ENCODE data around the gene LRFN3.

LRFN3 gene

DNA sequence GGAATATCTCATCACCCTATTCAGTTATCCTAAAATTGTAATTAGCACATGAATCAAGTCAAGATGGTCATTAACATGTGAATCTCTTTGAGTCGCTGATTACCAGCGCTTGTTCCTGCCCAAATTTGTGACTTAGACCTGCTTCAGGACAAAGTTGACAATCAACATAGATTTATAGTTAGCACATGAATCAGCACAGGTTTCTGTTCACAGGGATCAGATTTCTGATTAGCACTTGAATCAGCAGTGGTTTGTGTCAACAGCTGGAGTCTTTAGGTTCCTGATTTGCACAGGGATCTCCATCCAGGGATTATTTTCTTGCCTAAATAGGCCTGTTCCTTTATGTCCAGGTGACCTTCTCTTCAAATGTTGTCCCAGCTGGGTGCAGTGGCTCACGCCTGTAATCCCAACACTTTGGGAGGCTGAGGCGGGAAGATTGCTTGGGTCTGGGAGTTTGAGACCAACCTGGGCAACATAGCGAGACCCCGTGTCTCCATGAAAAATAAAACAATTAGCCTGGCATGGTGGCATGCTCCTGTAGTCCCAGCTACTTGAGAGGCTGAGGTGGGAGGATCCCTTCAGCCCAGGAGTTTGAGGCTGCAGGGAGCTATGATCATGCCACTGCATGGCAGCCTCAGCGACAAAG lies 3.8 kb upstream of the LRFN3 start:
- Histone ChIP-seq H3K18ac (ENCODE audit: low read depth in 1 of 2, low read length in 2 of 2) (no peak overlapping the region), H2BK15ac (ENCODE audit: low read depth, poor library complexity, severe bottlenecking) (no peak overlapping the region), H3K9me3 (ENCODE audit: control insufficient read depth, low read length) (no peaks in the 10 kb centered on the region), H3K23ac (ENCODE audit: low read length in 2 of 2) (no peak overlapping the region), H3K27ac (ENCODE audit: low read length, poor library complexity, severe bottlenecking) (no peak overlapping the region), H3K4ac (ENCODE audit: low read depth in 1 of 2, low read length in 2 of 2) (no peak overlapping the region), H3K4me2 (ENCODE audit: low read length, poor library complexity, severe bottlenecking) (no peak overlapping the region), H2BK120ac (ENCODE audit: low read depth, low read length) (no peak overlapping the region), H3K36me3 (ENCODE audit: control insufficient read depth in 1 of 2, insufficient read depth in 2 of 2, low read depth in 1 of 2, low read length in 2 of 2) (no peaks in the 10 kb centered on the region), H3K27me3 (ENCODE audit: control insufficient read depth in 1 of 2, insufficient read depth in 1 of 2, low read length in 2 of 2) (no peaks in the 10 kb centered on the region), H2AK5ac (ENCODE audit: low read length, severe bottlenecking) (no peak overlapping the region), H3K4me1 (ENCODE audit: control insufficient read depth, insufficient read depth, low read depth, low read length) (peaks cover 19% of the 10 kb centered on the region), H3K9ac (ENCODE audit: low read length) (peak overlapping the region; percentile 6), H3K79me1 (replicated peaks; ENCODE audit: low read length, poor library complexity, severe bottlenecking) (peaks cover 17% of the 10 kb centered on the region), H3K4me3 (ENCODE audit: insufficient read depth in 1 of 2, low read depth in 1 of 2, low read length in 2 of 2) (no peak overlapping the region), H2BK12ac (ENCODE audit: low read length in 2 of 2) (no peak overlapping the region), H3K14ac (ENCODE audit: low read length in 2 of 2) (no peak overlapping the region), H2BK5ac (ENCODE audit: low read depth, low read length, poor library complexity, severe bottlenecking) (no peak overlapping the region), H2AFZ (ENCODE audit: low read depth, low read length) (no peak overlapping the region), H4K8ac (ENCODE audit: low read length) (no peak overlapping the region), H4K91ac (ENCODE audit: low read length) (no peak overlapping the region)
- DNase-seq, result no peak
- 67% methylated on average over 7 of the region's 7 CpGs for WGBS

DNA sequence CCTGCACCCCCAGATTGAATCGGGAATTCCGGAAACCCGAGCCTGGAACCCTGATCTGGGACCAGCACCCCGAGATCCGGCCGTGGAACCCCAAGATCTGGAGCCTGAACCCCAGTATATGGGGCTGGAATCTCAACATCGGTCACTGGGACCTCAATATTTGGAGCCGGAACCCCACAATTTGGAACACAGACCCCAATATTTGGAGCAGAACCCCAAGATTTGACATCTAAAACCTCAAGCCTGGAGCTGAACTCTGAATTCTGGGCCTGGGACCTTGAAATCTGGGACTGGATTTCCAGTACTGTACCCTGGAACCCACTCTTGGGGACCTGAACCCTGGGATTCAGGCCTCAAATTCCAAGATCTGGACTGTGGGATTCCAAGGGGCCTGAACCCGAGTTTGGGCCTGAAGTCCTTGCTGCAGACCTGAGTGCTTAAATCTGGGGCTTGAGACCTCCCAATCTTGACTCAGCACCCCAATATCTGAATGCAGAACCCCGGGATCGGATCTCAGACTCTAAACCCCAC lies 629 bp downstream of the LRFN3 start:
- no peak overlapping the region for H3K14ac ChIP-seq (ENCODE audit: low read length in 2 of 2)
- no peaks in the 10 kb centered on the region for H3K9me3 ChIP-seq (ENCODE audit: control insufficient read depth, low read length)
- H3K4me1 ChIP-seq (ENCODE audit: control insufficient read depth, insufficient read depth, low read depth, low read length), result peaks cover 31% of the 10 kb centered on the region
- peaks cover 26% of the 10 kb centered on the region for H3K79me1 ChIP-seq (replicated peaks; ENCODE audit: low read length, poor library complexity, severe bottlenecking)
- WGBS, result 29% methylated on average over 11 of the region's 11 CpGs
- no peak overlapping the region for H2AK5ac ChIP-seq (ENCODE audit: low read length, severe bottlenecking)
- no peak overlapping the region for H2BK12ac ChIP-seq (ENCODE audit: low read length in 2 of 2)
- H4K91ac ChIP-seq (ENCODE audit: low read length), result no peak overlapping the region
- H3K27ac ChIP-seq (ENCODE audit: low read length, poor library complexity, severe bottlenecking), result no peak overlapping the region
- no peak overlapping the region for H2BK5ac ChIP-seq (ENCODE audit: low read depth, low read length, poor library complexity, severe bottlenecking)
- H2BK120ac ChIP-seq (ENCODE audit: low read depth, low read length), result no peak overlapping the region
- peak overlapping the region; percentile 54 for H3K4me2 ChIP-seq (ENCODE audit: low read length, poor library complexity, severe bottlenecking)
- H3K18ac ChIP-seq (ENCODE audit: low read depth in 1 of 2, low read length in 2 of 2), result peak overlapping the region; percentile 28 to 84
- H4K8ac ChIP-seq (ENCODE audit: low read length), result no peak overlapping the region
- no peak overlapping the region for H3K23ac ChIP-seq (ENCODE audit: low read length in 2 of 2)
- H3K4ac ChIP-seq (ENCODE audit: low read depth in 1 of 2, low read length in 2 of 2), result peak overlapping the region in 1 of 2 experiments; percentile 24
- no peak for DNase-seq
- H3K36me3 ChIP-seq (ENCODE audit: control insufficient read depth in 1 of 2, insufficient read depth in 2 of 2, low read depth in 1 of 2, low read length in 2 of 2), result peaks cover 14 to 18% of the 10 kb centered on the region in 2 experiments
- peak overlapping the region; percentile 99 for H2BK15ac ChIP-seq (ENCODE audit: low read depth, poor library complexity, severe bottlenecking)
- H2AFZ ChIP-seq (ENCODE audit: low read depth, low read length), result no peak overlapping the region
- H3K27me3 ChIP-seq (ENCODE audit: control insufficient read depth in 1 of 2, insufficient read depth in 1 of 2, low read length in 2 of 2), result no peaks in the 10 kb centered on the region
- peak overlapping the region; percentile 89 for H3K9ac ChIP-seq (ENCODE audit: low read length)
- H3K4me3 ChIP-seq (ENCODE audit: insufficient read depth in 1 of 2, low read depth in 1 of 2, low read length in 2 of 2), result peak overlapping the region; percentile 79 to 87

DNA sequence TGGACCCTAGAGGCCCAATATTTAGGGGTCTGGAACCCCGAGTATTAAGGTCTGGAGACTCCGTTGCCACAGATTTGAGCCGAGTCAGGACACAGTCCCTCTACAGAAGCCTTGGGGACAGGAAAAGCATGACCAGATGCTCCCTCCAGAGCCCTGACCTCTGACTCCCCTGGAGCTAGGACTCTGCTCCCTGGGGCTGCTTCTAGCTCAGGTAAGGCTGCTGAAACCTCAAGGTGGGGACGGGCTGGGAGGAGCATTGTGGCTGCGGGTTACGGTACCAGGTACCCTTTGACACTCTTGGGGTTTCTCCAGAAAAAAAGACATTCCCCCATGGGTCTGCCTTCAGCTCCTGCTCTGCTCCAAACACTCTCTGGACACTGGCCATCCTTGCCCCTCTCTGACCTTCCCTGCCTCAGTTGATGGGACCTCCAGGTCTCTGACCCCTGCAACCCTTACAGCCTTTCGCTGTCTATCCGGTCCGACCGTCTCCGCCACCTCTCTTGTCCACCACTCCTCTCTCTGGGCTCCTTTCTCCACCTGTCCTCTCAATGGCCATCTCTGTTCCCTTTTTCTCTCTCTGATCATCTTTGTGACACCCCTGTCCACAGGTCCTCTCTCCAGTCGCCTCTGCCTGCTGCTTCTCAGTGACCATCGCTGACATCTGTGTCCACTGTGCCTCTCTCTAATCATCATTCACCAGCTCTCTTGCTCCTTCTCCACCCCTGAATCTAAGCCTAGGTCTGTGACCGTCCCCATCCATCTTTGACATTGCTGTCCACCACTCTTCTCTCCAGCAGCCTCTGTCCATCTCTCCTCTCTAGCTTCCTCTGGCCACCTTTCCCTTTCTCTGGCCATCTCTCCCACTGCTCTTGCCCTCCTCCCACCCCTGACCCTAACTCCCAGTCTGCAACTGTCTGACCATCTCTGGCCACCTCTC lies 1.4 kb downstream of the LRFN3 start:
- H2BK5ac ChIP-seq (ENCODE audit: low read depth, low read length, poor library complexity, severe bottlenecking), result no peak overlapping the region
- peak overlapping the region in 1 of 2 experiments; percentile 31 for H3K14ac ChIP-seq (ENCODE audit: low read length in 2 of 2)
- no peak overlapping the region for H3K4ac ChIP-seq (ENCODE audit: low read depth in 1 of 2, low read length in 2 of 2)
- WGBS, result 63% methylated on average over 14 of the region's 14 CpGs
- H2AFZ ChIP-seq (ENCODE audit: low read depth, low read length), result no peak overlapping the region
- H2BK120ac ChIP-seq (ENCODE audit: low read depth, low read length), result no peak overlapping the region
- no peak overlapping the region for H4K8ac ChIP-seq (ENCODE audit: low read length)
- no peak overlapping the region for H3K18ac ChIP-seq (ENCODE audit: low read depth in 1 of 2, low read length in 2 of 2)
- no peak overlapping the region for H2AK5ac ChIP-seq (ENCODE audit: low read length, severe bottlenecking)
- peak overlapping the region; percentile 54 for H3K4me2 ChIP-seq (ENCODE audit: low read length, poor library complexity, severe bottlenecking)
- no peak overlapping the region for H3K27ac ChIP-seq (ENCODE audit: low read length, poor library complexity, severe bottlenecking)
- no peak overlapping the region for H3K23ac ChIP-seq (ENCODE audit: low read length in 2 of 2)
- peak overlapping the region in 1 of 2 experiments; percentile 87 for H3K4me3 ChIP-seq (ENCODE audit: insufficient read depth in 1 of 2, low read depth in 1 of 2, low read length in 2 of 2)
- H3K4me1 ChIP-seq (ENCODE audit: control insufficient read depth, insufficient read depth, low read depth, low read length), result peaks cover 30% of the 10 kb centered on the region
- H3K9me3 ChIP-seq (ENCODE audit: control insufficient read depth, low read length), result no peaks in the 10 kb centered on the region
- H3K9ac ChIP-seq (ENCODE audit: low read length), result peak overlapping the region; percentile 89
- no peaks in the 10 kb centered on the region for H3K27me3 ChIP-seq (ENCODE audit: control insufficient read depth in 1 of 2, insufficient read depth in 1 of 2, low read length in 2 of 2)
- H3K36me3 ChIP-seq (ENCODE audit: control insufficient read depth in 1 of 2, insufficient read depth in 2 of 2, low read depth in 1 of 2, low read length in 2 of 2), result peaks cover 19 to 24% of the 10 kb centered on the region in 2 experiments
- H3K79me1 ChIP-seq (replicated peaks; ENCODE audit: low read length, poor library complexity, severe bottlenecking), result peaks cover 28% of the 10 kb centered on the region
- DNase-seq, result no peak
- H2BK12ac ChIP-seq (ENCODE audit: low read length in 2 of 2), result no peak overlapping the region
- no peak overlapping the region for H2BK15ac ChIP-seq (ENCODE audit: low read depth, poor library complexity, severe bottlenecking)
- H4K91ac ChIP-seq (ENCODE audit: low read length), result no peak overlapping the region
